ENCODE measurements around the gene PDS5B.

GRCh38 chr13:32629866-32630265 is 43.6 kb downstream of the PDS5B start:
- TF ChIP-seq, protein P1, sequence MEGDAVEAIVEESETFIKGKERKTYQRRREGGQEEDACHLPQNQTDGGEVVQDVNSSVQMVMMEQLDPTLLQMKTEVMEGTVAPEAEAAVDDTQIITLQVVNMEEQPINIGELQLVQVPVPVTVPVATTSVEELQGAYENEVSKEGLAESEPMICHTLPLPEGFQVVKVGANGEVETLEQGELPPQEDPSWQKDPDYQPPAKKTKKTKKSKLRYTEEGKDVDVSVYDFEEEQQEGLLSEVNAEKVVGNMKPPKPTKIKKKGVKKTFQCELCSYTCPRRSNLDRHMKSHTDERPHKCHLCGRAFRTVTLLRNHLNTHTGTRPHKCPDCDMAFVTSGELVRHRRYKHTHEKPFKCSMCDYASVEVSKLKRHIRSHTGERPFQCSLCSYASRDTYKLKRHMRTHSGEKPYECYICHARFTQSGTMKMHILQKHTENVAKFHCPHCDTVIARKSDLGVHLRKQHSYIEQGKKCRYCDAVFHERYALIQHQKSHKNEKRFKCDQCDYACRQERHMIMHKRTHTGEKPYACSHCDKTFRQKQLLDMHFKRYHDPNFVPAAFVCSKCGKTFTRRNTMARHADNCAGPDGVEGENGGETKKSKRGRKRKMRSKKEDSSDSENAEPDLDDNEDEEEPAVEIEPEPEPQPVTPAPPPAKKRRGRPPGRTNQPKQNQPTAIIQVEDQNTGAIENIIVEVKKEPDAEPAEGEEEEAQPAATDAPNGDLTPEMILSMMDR (IDR thresholded peaks at IDR 0.05) = no peak
- TF ChIP-seq EP300 (IDR thresholded peaks at IDR 0.05) (no peak), POLR2A (IDR thresholded peaks at IDR 0.05) (no peak), POLR2AphosphoS5 (IDR thresholded peaks at IDR 0.05) (no peak)
